ENCODE data around the gene NKD2.

Gene NKD2

DNA sequence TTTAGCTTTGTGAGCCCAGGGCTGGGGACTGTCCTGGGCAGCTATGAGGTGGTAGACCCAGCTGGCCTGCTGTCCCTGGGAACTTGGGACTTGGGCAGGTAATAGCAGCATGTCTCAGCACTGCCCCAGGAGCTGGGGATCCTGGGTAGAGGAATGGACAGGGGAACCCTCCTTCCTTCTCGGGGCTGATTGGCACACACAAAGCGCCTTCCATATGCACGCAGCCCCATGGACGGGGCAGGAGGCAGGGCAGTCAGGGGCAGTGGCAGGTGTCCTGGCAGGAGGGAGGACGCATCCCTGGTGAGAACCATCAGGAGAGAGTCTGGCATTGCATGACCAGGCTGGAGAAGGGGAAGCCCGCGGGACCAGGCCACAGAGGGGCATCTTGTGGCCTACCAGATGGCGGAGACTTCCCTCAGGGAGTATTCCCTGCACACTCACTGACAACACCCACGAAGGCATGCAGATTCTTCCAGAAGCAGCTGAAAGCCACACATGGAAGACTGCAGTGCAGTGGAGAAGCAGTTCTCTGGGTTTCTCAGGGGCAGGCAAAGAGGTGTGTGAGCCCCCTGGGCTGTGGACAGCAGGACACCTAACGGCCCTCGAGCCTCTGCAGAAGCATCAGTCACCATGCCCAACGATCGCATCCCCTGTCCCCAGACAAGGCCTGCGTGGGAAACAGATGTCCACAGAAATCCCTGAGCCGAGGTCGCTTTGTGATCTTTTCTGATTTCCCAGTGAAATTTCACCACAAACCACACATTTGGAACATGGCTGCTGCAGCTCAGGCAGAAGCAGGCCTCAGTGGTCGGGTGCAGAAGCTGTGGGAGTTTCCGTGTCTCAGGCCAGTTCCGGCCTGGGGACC lies 7.0 kb upstream of the NKD2 start:
- no peak for DNase-seq

DNA sequence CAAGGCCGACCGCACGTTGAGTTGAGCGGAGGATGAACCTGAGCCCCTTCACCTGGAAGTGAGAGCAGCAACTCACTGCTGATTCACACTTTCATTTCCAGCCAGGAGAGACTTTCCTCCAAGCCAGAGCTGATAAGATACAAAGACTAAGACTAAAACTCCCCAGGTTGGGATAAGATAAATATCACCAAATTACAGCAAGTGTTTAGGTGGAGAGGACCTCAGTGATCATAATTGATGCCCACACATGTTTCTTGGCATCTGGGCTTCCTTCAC lies 6.4 kb upstream of the NKD2 start:
- DNase-seq, result no peak

- DNase-seq, result no peak
These were observed 5.8 kb upstream of the NKD2 start for GRCh38 chr5:1002836-1003235.

DNA sequence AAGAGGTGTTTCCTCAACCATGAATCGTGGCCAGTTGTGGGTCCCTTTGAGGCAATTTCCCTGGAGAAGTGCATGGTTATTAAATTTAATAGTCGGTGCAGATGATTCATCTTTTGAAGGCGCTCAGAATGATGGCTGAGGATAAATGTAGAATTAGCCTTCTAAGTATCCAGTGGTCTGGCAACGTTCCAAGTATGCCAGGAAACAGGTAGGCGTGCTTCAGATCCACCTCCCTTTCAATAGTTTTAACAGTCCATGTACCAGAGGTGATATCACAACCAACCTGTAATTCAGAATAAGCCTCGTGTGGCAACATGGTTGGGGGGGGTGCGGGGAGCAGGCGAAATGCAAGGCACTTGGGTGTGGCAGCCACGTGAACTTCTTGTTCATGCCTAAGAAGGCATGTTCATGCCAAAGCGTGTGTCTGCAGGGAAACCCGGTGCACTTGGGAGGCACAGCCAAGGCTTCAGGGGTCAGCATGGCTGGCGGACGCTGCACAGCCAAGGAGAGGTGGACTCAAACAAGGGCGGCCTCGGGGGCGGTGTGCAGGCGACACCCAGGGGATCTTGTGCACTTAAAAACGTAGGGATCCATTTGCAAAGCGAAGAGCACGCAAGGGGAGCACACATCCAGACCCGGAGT lies 5.2 kb upstream of the NKD2 start:
- DNase-seq, result no peak

DNA sequence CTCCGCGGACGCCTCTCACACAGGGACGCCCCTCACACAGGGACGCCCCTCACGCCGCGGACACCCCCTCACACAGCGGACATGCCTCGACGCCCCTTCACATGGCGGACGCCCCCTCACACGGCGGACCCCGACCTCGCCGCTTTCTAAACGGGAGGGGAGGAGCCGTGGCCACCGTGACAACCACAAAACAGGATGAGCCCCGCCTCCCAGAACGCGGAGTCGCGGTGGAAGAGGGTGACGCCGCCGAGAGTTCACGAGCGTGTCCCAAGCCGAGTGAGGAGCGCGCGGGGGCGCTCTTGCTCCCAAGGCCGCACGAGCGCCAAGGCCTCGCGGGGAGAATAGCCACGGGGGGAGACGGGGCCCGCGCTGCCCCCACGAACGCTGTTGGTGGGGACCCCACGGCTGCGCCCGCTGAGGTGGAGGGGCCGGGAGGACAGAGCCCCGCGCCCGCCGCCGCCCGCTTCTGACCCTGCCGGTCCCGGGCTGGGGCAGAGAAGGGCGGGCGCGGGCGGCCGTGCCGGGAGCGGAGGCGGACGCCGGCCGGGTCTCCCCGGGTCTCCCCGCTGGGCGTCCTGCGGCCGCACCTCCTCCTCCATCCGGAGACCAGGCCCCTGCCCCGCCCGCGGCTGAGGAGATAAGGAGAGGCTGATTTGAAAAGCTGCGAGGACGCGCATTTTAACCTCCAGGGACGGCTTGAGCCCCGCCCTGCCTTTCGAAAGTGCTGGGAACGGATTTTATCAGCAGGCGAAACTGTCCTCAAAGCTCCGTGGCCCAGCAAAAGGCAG lies 3.9 kb upstream of the NKD2 start:
- peak; percentile 57 to 83 (median 75) for DNase-seq

DNA sequence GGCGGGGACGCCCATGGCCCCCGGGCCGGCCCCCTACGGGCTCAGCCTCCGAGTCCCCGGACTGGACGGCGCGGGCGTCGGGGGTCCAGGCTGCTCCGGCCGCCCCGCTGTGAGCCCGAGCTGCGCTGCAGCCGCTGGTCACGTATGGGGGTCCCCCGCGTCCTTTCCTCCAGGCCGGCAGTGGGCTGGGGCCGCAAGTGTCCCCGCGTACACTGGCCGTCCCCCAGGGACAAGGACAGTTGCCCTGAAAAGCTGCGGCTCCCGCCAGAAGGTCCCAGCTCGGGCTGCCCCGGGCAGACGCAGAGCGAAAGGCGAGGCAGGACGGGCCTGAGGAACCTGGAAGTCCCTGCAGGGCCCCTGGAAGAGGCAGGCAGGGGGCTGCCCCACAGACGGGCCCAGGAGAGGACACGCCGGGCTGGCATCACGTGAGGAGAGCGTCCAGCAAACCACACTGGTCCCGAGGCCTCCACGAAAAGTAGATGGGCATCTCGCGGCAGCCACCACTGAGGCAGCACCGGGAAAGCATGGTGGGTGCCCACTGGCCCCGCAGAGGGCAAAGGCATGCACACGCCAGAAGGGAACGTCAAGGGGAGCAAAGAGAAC lies 3.3 kb upstream of the NKD2 start:
- DNase-seq, result no peak

- no peak for DNase-seq
These were observed 2.5 kb upstream of the NKD2 start for GRCh38 chr5:1005904-1006655.

- no peak for DNase-seq
These were observed 1.9 kb upstream of the NKD2 start for GRCh38 chr5:1006656-1007071.

DNA sequence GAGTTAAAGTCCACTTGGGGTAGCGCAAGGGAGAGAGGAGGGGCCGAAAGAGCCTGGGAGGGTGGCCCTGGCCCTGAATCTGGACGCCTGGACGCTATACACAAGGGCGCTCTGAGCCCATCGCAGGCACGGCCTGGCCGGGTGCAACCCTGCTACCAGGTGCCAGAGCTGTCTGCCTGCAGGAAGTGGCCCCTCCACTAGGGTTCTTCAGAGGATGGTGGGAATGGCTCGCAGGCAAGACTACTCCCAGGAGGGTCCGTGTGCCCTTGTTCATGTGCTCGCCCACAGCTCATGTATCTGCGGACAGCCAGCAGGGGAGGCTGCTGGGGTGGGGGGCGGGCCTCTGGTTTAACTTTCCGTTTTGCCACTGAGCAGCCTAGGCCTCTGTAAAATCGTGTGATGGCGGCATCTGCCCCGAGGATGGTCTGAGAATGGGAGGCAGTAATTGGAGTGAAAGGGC lies 1.4 kb upstream of the NKD2 start:
- no peak for DNase-seq

DNA sequence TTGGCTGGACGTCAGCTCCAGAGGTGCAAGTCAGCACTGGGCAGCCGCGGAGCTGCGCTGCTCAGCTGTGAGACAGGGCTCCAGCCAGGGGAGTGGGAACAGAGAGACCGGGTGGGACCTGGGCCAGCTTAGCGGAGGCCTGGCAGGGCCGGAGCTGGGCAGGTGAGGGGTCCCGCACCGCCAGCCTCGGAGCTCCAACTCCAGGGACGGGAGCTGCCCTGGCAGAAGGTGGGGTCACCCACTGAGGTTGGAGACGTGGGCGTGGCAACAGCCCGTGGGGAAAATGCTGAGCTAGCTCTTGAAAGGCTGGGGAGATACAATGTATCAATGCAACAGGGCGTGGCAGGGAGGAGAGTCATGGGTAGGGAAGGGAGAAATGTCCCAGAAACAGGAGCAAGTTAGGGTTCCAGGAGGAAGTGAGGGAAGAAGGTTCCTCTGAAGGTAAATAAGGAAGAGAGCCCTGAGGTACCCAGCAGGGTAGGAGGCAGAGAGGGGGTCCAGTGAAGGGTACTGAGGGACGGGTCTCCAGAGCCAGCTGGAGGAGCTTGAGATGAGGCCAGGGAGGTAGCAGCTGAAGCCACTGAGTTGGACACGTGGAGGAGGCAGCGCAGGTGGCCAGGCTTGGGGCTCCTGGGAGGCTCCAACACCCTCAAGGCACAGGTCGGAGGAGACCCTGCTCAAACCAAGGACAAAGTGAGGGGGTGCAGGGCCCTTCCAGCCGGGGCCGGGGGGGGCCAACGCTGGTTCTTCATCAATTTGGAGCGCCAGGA lies 736 bp upstream of the NKD2 start:
- DNase-seq, result no peak

DNA sequence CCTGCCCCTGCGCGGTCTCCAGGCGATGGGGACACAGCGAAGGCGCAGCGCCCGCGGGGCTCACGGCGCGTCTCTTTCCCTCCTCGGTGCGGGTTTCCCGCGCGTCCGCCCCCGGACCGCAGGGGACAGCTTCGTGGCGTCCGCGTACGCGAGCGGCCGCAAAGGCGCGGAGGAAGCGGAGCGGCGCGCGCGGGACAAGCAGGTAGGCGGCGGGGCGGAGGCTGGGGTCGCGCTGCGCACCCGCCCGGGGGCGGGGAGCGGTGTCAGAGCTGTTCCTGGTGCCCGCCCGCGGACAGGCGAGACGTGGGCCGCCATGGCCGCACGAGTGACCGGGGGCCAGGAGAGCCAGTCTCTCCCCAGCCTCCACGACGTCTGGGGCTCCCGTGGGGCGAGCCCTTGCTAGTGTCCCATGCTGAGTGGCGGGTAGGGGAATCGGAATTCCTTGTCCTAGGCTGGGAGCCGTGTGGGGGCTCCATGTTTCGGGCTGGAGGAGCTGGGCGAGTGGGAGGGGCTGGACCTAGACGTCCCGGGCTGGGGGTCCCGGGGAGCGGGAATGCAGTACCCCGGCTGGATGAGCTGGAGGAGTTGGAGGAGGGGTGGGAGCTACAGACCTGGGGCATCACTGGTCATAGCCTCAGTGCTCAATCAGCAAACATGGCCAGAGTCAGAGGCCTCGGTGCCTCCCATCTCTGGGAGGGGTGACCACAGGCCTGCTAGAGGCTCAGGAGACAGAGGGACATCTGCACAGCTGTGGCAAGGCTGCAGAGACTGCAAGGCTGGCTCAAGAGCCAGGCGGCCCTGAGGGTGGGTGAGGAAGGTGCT lies 968 bp downstream of the NKD2 start:
- no peak for DNase-seq

DNA sequence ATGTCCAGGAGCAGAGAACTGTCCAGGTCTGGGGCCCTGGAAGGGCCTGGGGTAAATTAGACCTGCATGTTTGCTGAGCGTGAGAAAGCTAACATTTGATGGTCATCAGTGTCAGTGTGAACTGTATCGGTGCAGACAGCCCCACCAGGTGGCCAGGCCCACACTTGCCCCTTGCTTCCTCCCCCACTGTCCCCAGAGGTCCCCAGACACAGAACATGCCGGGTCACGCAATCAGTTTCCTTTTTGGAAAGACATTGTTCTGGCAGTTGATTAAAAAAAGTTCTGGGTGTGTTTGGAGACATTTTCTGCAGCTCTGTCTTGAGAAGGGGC lies 1.5 kb downstream of the NKD2 start:
- no peak for DNase-seq

DNA sequence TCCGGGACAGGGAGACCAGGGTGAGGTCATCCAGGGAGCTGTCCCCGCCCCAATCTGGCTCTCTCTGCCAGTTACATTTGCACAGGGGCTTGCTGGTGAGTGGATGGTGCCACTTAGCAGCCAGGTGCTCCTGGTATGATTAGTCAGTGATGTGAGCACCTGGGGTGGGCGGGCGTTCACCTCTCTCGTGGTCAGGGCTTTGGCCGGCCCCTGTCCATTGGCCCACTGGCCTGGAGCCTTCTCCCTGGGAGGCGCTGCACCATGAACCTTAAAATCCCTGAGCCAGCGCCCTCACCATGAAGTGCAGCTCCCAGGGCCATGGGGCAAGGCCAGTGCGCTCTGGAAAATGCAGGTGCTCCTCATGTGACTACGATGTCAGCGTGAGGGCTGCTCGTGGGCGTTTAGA lies 2.0 kb downstream of the NKD2 start:
- DNase-seq, result no peak

GRCh38 chr5:1011226-1011631 lies 2.6 kb downstream of the NKD2 start:
- DNase-seq, result peak; percentile 12 to 39 (median 24)

DNA sequence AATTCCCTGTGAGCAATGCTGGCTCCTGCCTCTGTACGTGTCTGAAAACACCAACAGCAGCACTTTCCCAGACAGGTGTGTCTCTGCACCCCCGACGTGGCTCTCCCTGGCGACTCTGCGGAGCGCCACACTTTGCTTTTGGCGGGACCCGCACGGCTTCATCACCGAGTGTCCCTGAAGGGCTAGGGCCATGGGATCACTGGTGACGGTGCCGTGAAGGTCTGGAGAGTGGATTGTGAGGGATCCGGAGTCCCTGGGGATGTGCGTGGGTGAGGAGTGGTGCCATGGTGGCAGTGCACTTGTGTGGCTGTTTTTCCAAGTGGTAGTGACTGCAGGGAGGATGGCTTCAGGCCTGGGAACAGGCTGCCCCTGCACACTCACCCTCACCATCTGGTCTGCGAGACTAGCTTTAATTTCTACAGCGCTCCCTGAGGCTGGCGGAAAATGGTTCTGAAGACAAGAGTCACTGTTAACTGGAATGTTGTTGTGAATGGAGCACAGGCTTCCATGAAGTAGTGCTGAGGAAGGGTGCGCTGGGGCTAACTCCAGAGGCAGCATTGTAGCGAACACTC lies 3.2 kb downstream of the NKD2 start:
- no peak for DNase-seq

DNA sequence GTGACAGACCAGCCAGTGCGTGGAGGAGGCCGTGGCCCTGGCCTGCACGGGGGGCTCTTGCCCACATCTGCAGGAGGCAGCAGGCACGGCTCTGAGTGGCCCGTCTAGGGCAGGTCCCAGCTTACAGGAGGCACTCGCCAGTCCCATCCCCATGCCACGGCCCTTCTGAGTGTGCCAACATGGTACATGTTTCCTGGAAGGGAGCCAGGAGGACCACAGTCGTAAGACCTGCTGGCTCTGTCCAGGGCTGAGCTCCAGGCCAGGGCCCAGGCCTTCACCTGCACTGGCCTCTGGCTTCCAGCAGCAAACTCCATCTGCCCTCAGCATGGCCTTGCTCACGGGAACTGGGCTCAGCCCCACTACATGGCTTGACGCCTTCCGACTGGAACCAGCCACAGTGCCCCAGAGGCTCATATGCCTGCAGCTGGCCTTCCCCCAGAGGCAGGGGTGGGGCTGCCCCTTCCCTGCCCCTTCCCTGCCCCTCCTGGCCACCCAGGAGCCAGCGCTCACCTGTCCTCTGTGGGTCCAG lies 3.8 kb downstream of the NKD2 start:
- no peak for DNase-seq

- DNase-seq, result no peak
These were observed 4.3 kb downstream of the NKD2 start for GRCh38 chr5:1012900-1013237.

GRCh38 chr5:1013238-1013947 lies 4.8 kb downstream of the NKD2 start:
- DNase-seq, result no peak

DNA sequence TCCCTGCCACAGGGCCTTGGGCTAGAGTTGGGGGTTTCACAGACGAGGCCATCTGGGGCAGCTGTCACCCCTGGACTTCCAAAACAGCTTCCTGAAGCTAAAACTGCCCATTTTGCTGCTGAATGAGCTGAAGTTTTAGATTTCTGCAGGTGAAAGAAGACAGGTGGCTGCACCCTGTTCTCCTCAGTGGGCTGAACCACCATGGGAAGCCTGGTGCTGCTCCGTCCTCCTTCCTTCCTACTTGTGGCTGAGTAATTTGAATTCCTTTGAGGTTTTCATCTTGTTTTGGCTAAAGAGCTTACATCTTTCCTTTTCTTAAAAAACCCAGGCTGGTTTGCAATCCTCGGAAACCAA lies 5.3 kb downstream of the NKD2 start:
- no peak for DNase-seq

DNA sequence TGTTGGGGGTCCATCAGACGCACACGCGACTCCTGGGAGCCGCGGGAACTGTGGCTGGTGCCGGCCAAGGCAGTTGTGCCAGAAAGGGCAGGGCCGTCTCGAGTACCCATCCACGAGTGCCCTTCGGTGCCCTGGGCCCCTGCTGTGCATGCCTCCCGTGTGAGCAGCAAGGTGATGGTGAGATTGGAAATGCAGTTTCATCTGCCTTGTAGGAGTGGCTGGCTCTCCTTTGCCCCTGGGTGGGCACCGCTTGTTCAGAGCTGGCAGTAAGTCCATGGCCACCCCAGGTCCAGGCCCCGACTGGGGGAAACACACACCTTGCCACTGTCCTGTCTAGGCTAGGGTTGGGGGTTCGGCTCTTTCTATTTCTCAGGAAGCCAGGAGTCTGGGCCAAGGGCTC lies 5.7 kb downstream of the NKD2 start:
- no peak for DNase-seq
